NCI-H146 (cell line): ENCODE results near the gene OR10H5.
"Not testable (repeated sequence)": the region's sequence is repeated elsewhere in the genome, so short reads cannot be mapped to it uniquely, and the experiment has no call there.

ENCODE experiments used
- DNase-seq: peaks from one replicate; lab custom pipeline; 2025; lab: John Stamatoyannopoulos, UW

OR10H5 gene

DNA sequence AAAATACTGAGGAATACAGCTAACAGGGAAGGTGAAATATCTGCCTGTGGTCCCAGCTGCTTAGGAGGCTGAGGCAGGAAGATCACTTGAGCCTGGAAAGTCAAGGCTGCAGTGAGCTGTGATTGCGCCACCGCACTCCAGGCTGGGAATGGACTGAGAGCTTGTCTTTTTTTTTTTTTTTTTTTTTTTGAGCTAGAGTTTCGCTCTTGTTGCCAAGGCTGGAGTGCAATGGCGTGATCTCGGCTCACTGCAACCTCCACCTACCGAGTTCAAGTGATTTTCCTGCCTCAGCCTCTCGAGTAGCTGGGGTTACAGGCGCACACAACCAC is 56.4 kb downstream of the OR10H5 start:
- not testable (repeated sequence) for DNase-seq

DNA sequence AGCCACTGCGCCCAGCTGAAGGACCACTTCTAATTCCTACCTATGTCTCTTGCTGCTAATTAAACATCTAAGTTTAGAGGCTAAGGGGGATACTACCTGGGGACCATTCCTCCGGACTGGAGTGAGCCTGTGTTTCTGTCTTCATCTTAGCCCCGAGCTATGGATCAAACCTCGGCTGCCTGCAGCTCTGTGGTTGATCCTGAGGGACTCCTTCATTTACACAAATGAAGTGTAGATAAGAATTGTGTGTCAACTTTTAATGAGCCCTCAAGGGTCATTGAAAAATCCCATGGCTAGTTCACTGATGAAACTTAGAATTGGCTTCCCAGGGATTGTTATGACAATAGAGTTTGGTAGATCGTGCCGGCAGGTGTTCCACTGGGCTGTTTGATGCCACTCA is 59.5 kb downstream of the OR10H5 start:
- DNase-seq, result no peak

DNA sequence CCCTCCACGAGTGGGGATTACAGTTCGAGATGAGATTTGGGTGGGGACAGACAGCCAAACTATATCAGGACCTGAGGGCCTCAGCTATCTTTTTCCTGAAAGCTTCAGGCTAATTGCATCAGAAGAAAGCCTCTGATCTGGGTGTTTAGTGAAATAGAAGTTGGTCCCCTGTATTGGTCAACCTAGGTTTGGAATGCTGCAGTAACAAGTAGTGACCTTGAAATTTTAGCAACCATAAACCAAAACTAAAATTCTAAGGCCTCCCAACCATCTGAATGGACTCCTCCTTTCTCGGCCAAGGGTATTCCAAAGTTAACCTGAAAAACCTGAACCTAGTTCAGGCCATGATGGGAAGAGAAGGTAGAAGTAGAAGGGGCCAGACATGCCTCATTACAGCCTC is 62.9 kb downstream of the OR10H5 start:
- no peak for DNase-seq
